Fibroblast of lung (primary cell): ENCODE data around the gene KRT74. TPM values are rescaled to one million over a fixed set of nuclear protein-coding genes. Genes with fewer than 3 reads are reported as not detected.

Experiments used
- DNase-seq, 2 donors: peaks; one replicate each; pipeline versions ENCODE4 v3.0.0 to v3.0.0-alpha.2; 2010; ENCODE audit warnings: low read depth in 2 of 2
- H2AFZ ChIP-seq: 2 replicates; pipeline ENCODE4 v1.5.1; 2012; ENCODE audit warnings: low read length, control low read depth, inconsistent platforms
- H3K27ac ChIP-seq: 2 replicates; pipeline ENCODE4 v1.5.1; 2011; ENCODE audit warnings: low read length, control low read depth; ENCODE audit not compliant: insufficient read depth
- H3K27me3 ChIP-seq: 2 replicates; pipeline ENCODE4 v1.5.1; 2011; ENCODE audit warnings: mild to moderate bottlenecking, low read length; ENCODE audit not compliant: control insufficient read depth, insufficient read depth
- H3K36me3 ChIP-seq: 2 replicates; pipeline ENCODE4 v1.5.1; 2011; ENCODE audit warnings: low read length; ENCODE audit not compliant: control insufficient read depth, insufficient read depth
- H3K4me1 ChIP-seq: 2 replicates; pipeline ENCODE4 v1.5.1; 2011; ENCODE audit warnings: low read length; ENCODE audit not compliant: control insufficient read depth, insufficient read depth; ENCODE audit errors: extremely low read depth
- H3K4me2 ChIP-seq: 2 replicates; pipeline ENCODE4 v1.5.1; 2011; ENCODE audit warnings: low read length, control low read depth; ENCODE audit not compliant: insufficient read depth; ENCODE audit errors: extremely low read depth
- H3K4me3 ChIP-seq, 4 experiments: fragments of 200-600 bp in 1 of 4; sonication (generic) in 1 of 4; replicated peaks in 1 of 4; 2 replicates each; pipeline ENCODE4 v1.5.1; 2011 to 2016; ENCODE audit warnings: low read length in 4 of 4, low read depth in 3 of 4, mild to moderate bottlenecking in 3 of 4, control low read depth in 2 of 4, inconsistent platforms in 1 of 4, mixed read lengths in 1 of 4; ENCODE audit not compliant: insufficient read depth in 1 of 4; ENCODE audit errors: control extremely low read depth in 1 of 4
- H3K79me2 ChIP-seq: 2 replicates; pipeline ENCODE4 v1.5.1; 2012; ENCODE audit warnings: mild to moderate bottlenecking, low read length, inconsistent platforms; ENCODE audit not compliant: control insufficient read depth, insufficient read depth
- H3K9ac ChIP-seq: 2 replicates; pipeline ENCODE4 v1.5.1; 2011; ENCODE audit warnings: mild to moderate bottlenecking, low read length, control low read depth; ENCODE audit not compliant: insufficient read depth
- H3K9me3 ChIP-seq: 2 replicates; pipeline ENCODE4 v1.5.1; 2012; ENCODE audit warnings: low read depth, low read length; ENCODE audit not compliant: control insufficient read depth, insufficient read depth
- H4K20me1 ChIP-seq: 2 replicates; pipeline ENCODE4 v1.5.1; 2011; ENCODE audit warnings: low read length; ENCODE audit not compliant: control insufficient read depth, insufficient read depth; ENCODE audit errors: extremely low read depth
- EZH2 ChIP-seq: IDR thresholded peaks from 2 replicates; pipeline ENCODE4 v1.5.1; 2012; ENCODE audit warnings: low read length, control low read depth, mild to moderate bottlenecking; ENCODE audit errors: missing control alignments
- polyA plus RNA-seq, 2 donors: library from polyadenylated mRNA; depleted of rRNA in 1 of 2; stranded (reverse) in 1 of 2; unstranded in 1 of 2; fragments of >200 nt; gene quantifications; 2 replicates each; pipeline ENCODE4 v1.2.1, GENCODE V29; 2011 to 2012; ENCODE audit warnings: missing spikeins in 1 of 2
- total RNA-seq: library from RNA; depleted of rRNA; stranded (reverse); fragments of >200 nt; gene quantifications from 2 replicates; pipeline ENCODE4 v1.2.1, GENCODE V29; 2014
- TF ChIP-seq, protein P1 (sequence below), 2 donors: IDR thresholded peaks in 1 of 2; conservative IDR thresholded peaks in 1 of 2; 1 replicate in 1 of 2; 2 replicates in 1 of 2; pipeline ENCODE4 v1.5.1; 2011 to 2012; ENCODE audit warnings: low read length in 2 of 2, control low read depth in 1 of 2, inconsistent platforms in 1 of 2, low read depth in 1 of 2, mild to moderate bottlenecking in 1 of 2

The KRT74 gene
- total and polyA plus RNA-seq, 2 donors (not counting 1 experiment from before 2014, with no cell fraction given): not detected

DNA sequence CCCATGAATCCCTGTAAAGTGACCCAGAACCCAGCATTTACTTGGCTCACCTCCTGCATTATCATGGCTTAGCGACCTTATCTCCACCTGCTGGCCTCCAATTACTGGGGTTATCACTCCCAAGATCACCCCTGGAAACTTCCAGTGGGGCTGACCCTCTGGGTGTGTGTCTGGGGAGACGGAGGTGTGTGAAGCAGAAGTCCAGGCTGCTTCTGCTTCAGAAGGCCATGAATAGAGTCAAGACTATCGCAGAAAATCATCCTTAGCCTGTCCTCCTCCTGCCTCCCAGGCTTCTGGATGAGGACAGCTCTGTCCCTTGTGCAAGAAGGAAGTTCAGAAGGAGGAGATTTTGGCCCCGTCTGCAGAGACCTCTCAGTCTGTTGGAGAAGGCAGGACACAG, 28.0 kb upstream of the KRT74 start:
- Histone ChIP-seq H3K9me3 (no peaks in the 10 kb centered on the region), H3K36me3 (no peaks in the 10 kb centered on the region), H3K4me3 (no peak overlapping the region), H3K4me1 (no peaks in the 10 kb centered on the region), H4K20me1 (no peaks in the 10 kb centered on the region), H3K4me2 (no peak overlapping the region), H3K79me2 (no peaks in the 10 kb centered on the region), H3K27me3 (peaks cover 15% of the 10 kb centered on the region), H3K27ac (no peak overlapping the region), H3K9ac (no peak overlapping the region), H2AFZ (no peak overlapping the region)
- TF ChIP-seq EZH2: no peak
- TF ChIP-seq, protein P1, sequence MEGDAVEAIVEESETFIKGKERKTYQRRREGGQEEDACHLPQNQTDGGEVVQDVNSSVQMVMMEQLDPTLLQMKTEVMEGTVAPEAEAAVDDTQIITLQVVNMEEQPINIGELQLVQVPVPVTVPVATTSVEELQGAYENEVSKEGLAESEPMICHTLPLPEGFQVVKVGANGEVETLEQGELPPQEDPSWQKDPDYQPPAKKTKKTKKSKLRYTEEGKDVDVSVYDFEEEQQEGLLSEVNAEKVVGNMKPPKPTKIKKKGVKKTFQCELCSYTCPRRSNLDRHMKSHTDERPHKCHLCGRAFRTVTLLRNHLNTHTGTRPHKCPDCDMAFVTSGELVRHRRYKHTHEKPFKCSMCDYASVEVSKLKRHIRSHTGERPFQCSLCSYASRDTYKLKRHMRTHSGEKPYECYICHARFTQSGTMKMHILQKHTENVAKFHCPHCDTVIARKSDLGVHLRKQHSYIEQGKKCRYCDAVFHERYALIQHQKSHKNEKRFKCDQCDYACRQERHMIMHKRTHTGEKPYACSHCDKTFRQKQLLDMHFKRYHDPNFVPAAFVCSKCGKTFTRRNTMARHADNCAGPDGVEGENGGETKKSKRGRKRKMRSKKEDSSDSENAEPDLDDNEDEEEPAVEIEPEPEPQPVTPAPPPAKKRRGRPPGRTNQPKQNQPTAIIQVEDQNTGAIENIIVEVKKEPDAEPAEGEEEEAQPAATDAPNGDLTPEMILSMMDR (conservative IDR thresholded peaks at IDR 0.05 in 1 of 2, IDR thresholded peaks at IDR 0.05 in 1 of 2; ENCODE audit: low read depth in 1 of 2, low read length in 2 of 2): no peak
- no peak for DNase-seq

- H2AFZ ChIP-seq: no peak within 1 kb of the TSS
Measured at GRCh38 chr12:52600941-52601481, 27.4 kb upstream of the KRT74 start, which contains the start of gene KRT72. TSS of gene KRT72 (minus strand) at chr12:52601463. CDS start at chr12:52601452, 11 bp downstream.

DNA sequence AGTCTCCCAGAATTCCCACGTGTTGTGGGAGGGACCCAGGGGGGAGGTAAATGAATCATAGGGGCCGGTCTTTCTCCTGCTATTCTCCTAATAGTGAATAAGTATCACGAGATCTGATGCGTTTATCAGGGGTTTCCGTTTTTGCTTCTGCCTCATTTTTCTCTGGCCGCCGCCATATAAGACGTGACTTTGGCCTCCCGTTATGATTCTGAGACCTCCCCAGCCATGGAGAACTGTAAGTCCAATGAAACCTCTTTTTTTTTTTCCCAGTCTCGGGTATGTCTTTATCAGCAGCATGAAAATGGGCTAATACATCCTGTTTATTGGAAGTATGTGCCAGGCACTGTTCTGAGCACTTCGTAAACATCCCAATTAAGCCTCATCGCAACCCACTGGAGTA, 26.8 kb upstream of the KRT74 start:
- Histone ChIP-seq H3K9me3 (no peaks in the 10 kb centered on the region), H3K9ac (no peak overlapping the region), H3K79me2 (no peaks in the 10 kb centered on the region), H2AFZ (no peak overlapping the region), H3K27me3 (peaks cover 15% of the 10 kb centered on the region), H3K4me1 (no peaks in the 10 kb centered on the region), H3K4me3 (no peak overlapping the region), H3K36me3 (no peaks in the 10 kb centered on the region), H4K20me1 (no peaks in the 10 kb centered on the region), H3K27ac (no peak overlapping the region), H3K4me2 (no peak overlapping the region)
- DNase-seq: no peak
- TF ChIP-seq, protein P1 (conservative IDR thresholded peaks at IDR 0.05 in 1 of 2, IDR thresholded peaks at IDR 0.05 in 1 of 2; ENCODE audit: low read depth in 1 of 2, low read length in 2 of 2): no peak
- TF ChIP-seq EZH2: no peak

More at GRCh38 chr12:52600941-52601481, 27.4 kb upstream of the KRT74 start, which contains the start of gene KRT72:
- Histone ChIP-seq H3K4me1 (no peaks in the 10 kb centered on the region), H3K36me3 (no peaks in the 10 kb centered on the region), H3K4me2 (no peak within 1 kb of the TSS), H3K4me3 (no peak within 1 kb of the TSS), H3K27me3 (peaks cover 15% of the 10 kb centered on the region), H3K27ac (no peak within 1 kb of the TSS), H3K9ac (no peak within 1 kb of the TSS), H4K20me1 (no peaks in the 10 kb centered on the region), H3K9me3 (no peaks in the 10 kb centered on the region), H3K79me2 (no peaks in the 10 kb centered on the region)
- DNase-seq: no peak
- TF ChIP-seq EZH2: no peak
- TF ChIP-seq, protein P1 (conservative IDR thresholded peaks at IDR 0.05 in 1 of 2, IDR thresholded peaks at IDR 0.05 in 1 of 2; ENCODE audit: low read depth in 1 of 2, low read length in 2 of 2): no peak
